BJ (cell line): ENCODE measurements around the gene KCNE1. TPM values are rescaled to one million over a fixed set of nuclear protein-coding genes. Genes with fewer than 3 reads are reported as not detected.

Experiments
- CTCF ChIA-PET: fragments of 350-600 bp; formaldehyde crosslinking; extraction: SDS; loops from one replicate; lab custom pipeline; 2021; ENCODE audit warnings: antibody characterized with exemption, inconsistent platforms; lab: Yijun Ruan, JAX
- POLR2A ChIA-PET: fragments of 300-600 bp; sonication (Branson Sonifier 250); formaldehyde crosslinking; extraction: SDS; loops from one replicate; lab custom pipeline; 2021; ENCODE audit warnings: antibody characterized with exemption; lab: Charles Lee
- DNase-seq: peaks from one replicate; pipeline ENCODE4 v3.0.0-alpha.2; 2011; ENCODE audit warnings: low read depth
- H3K27me3 ChIP-seq: 2 replicates; pipeline ENCODE4 v1.6.0; 2011; ENCODE audit warnings: low read length; ENCODE audit not compliant: control insufficient read depth, insufficient read depth
- H3K36me3 ChIP-seq: 2 replicates; pipeline ENCODE4 v1.5.1; 2011; ENCODE audit warnings: low read length; ENCODE audit not compliant: control insufficient read depth, insufficient read depth
- H3K4me3 ChIP-seq: 2 replicates; pipeline ENCODE4 v1.5.1; 2011; ENCODE audit warnings: low read depth, mild to moderate bottlenecking, control low read depth, low read length
- CTCF ChIP-seq: IDR thresholded peaks from 2 replicates; pipeline ENCODE4 v1.5.1; 2011; ENCODE audit warnings: low read depth, mild to moderate bottlenecking, control low read depth, inconsistent platforms, low read length, moderate library complexity; ENCODE audit not compliant: insufficient read depth
- polyA plus RNA-seq: library from polyadenylated mRNA; depleted of rRNA; stranded (reverse); fragments of >200 nt; gene quantifications from 2 replicates; pipeline ENCODE4 v1.2.3, GENCODE V29; 2011

The KCNE1 gene
- polyA plus RNA-seq, 1 experiment, result 0.47 TPM

- DNase-seq, result no peak
- POLR2A ChIA-PET, result interaction anchor here (0.6 to 1.0 kb wide), 2 partner anchors 8 to 28 kb away, joined by 3 to 4 read pairs; no protein-coding TSS in a partner anchor
- peaks cover 33% of the 10 kb centered on the region for H3K36me3 ChIP-seq
Observed at GRCh38 chr21:34517491-34518245, 5.7 kb upstream of the KCNE1 start.

GRCh38 chr21:34517039-34517438, 5.0 kb upstream of the KCNE1 start:
- DNase-seq, result no peak
- TF ChIP-seq CTCF, result no peak
- peaks cover 31% of the 10 kb centered on the region for H3K36me3 ChIP-seq
- no peaks in the 10 kb centered on the region for H3K27me3 ChIP-seq
- no peak overlapping the region for H3K4me3 ChIP-seq
- CTCF ChIA-PET, result interaction anchor here (0.6 to 3.9 kb wide), 6 partner anchors 9 to 115 kb away, joined by 3 to 15 read pairs (median 3); no protein-coding TSS in a partner anchor
- POLR2A ChIA-PET, result interaction anchor here (1.0 kb wide), 1 partner anchor 9 kb away, joined by 3 read pairs; no protein-coding TSS in a partner anchor

More at GRCh38 chr21:34517491-34518245, 5.7 kb upstream of the KCNE1 start:
- peak; percentile 31 for TF ChIP-seq CTCF
- H3K4me3 ChIP-seq, result no peak overlapping the region
- no peaks in the 10 kb centered on the region for H3K27me3 ChIP-seq
- CTCF ChIA-PET, result interaction anchor here (1.1 to 5.2 kb wide), 8 partner anchors 9 to 114 kb away, joined by 3 to 24 read pairs (median 3); no protein-coding TSS in a partner anchor

- CTCF ChIA-PET, result interaction anchor here (0.7 to 1.4 kb wide), 5 partner anchors 8 to 704 kb away, joined by 3 to 9 read pairs (median 3); no protein-coding TSS in a partner anchor
Observed at GRCh38 chr21:34514576-34515115, 2.6 kb upstream of the KCNE1 start.

GRCh38 chr21:34513129-34513675, 1.2 kb upstream of the KCNE1 start:
- ChIA-PET POLR2A (no interaction called here), CTCF (interaction anchor here (1.0 to 1.6 kb wide), 3 partner anchors 9 to 90 kb away, joined by 3 to 6 read pairs (median 6); no protein-coding TSS in a partner anchor)
- no peak for TF ChIP-seq CTCF
- no peak overlapping the region for H3K4me3 ChIP-seq
- H3K27me3 ChIP-seq, result no peaks in the 10 kb centered on the region
- no peak for DNase-seq
- peaks cover 6% of the 10 kb centered on the region for H3K36me3 ChIP-seq

More at GRCh38 chr21:34514576-34515115, 2.6 kb upstream of the KCNE1 start:
- TF ChIP-seq CTCF, result no peak
- Histone ChIP-seq H3K4me3 (no peak overlapping the region), H3K36me3 (peaks cover 11% of the 10 kb centered on the region), H3K27me3 (no peaks in the 10 kb centered on the region)
- POLR2A ChIA-PET, result no interaction called here
- no peak for DNase-seq

GRCh38 chr21:34511181-34511580, 829 bp downstream of the KCNE1 start:
- no peak for TF ChIP-seq CTCF
- ChIA-PET POLR2A (no interaction called here), CTCF (interaction anchor here (0.6 to 10.9 kb wide), 25 partner anchors 8 to 1576 kb away, joined by 3 to 237 read pairs (median 5); no protein-coding TSS in a partner anchor)
- DNase-seq, result no peak
- Histone ChIP-seq H3K4me3 (no peak overlapping the region), H3K27me3 (no peaks in the 10 kb centered on the region), H3K36me3 (no peaks in the 10 kb centered on the region)
